Activated CD4-positive, alpha-beta T cell treated with anti-CD3 and anti-CD28 coated beads, Interleukin-2, amount 10 ng/mL, durations not matched to agents 24 days and 14 days (primary cell): ENCODE measurements around the gene LRRC75A. TPM values are rescaled to one million over a fixed set of nuclear protein-coding genes. Genes with fewer than 3 reads are reported as not detected.
"Not testable (repeated sequence)": the region's sequence is repeated elsewhere in the genome, so short reads cannot be mapped to it uniquely, and the experiment has no call there.

Experiments used
- DNase-seq: peaks from one replicate; pipeline ENCODE4 v3.0.0; 2022
- H3K27ac Mint-ChIP-seq: one replicate; pipeline ENCODE4 v1.8.0; 2022; ENCODE audit warnings: mild to moderate bottlenecking, mixed read lengths
- H3K27me3 Mint-ChIP-seq: one replicate; pipeline ENCODE4 v1.8.0; 2022; ENCODE audit warnings: mixed read lengths
- H3K36me3 Mint-ChIP-seq: one replicate; pipeline ENCODE4 v1.8.0; 2022; ENCODE audit warnings: low read depth, mild to moderate bottlenecking, mixed read lengths
- H3K4me1 Mint-ChIP-seq: one replicate; pipeline ENCODE4 v1.8.0; 2021; ENCODE audit warnings: mixed read lengths
- H3K4me3 Mint-ChIP-seq: one replicate; pipeline ENCODE4 v1.8.0; 2022; ENCODE audit warnings: mild to moderate bottlenecking, moderate library complexity, mixed read lengths
- H3K9me3 Mint-ChIP-seq: one replicate; pipeline ENCODE4 v1.8.0; 2021; ENCODE audit warnings: mixed read lengths
- intact Hi-C: fragments of 100-400 bp; cut with micrococcal nuclease; formaldehyde crosslinking; loops from one replicate; pipeline ENCODE4 v1.15.1; 2023
- total RNA-seq: library from RNA; stranded (reverse); gene quantifications from 2 replicates; pipeline ENCODE4 v1.2.3, GENCODE V29; 2022

LRRC75A gene
- total RNA-seq, 1 donor from 2014 or later = 1.3 TPM

- H3K27ac Mint-ChIP-seq, DNase-seq, H3K4me3 Mint-ChIP-seq, H3K4me1 Mint-ChIP-seq, H3K36me3 Mint-ChIP-seq, intact Hi-C loops, H3K27me3 Mint-ChIP-seq, H3K9me3 Mint-ChIP-seq: not testable (repeated sequence)
Observed at GRCh38 chr17:16395887-16396286, 96.1 kb downstream of the LRRC75A start.

GRCh38 chr17:16392491-16392890 is 99.5 kb downstream of the LRRC75A start:
- intact Hi-C loops, H3K27me3 Mint-ChIP-seq, H3K27ac Mint-ChIP-seq, H3K4me3 Mint-ChIP-seq, H3K9me3 Mint-ChIP-seq, DNase-seq, H3K4me1 Mint-ChIP-seq, H3K36me3 Mint-ChIP-seq: not testable (repeated sequence)

Other genes with a start within 250 kb of the LRRC75A start
- 52.8 and 53.0 TPM in 2 replicates for gene CENPV, start 138.7 kb downstream of the LRRC75A start, total RNA-seq
- gene UBB, start 111.1 kb downstream of the LRRC75A start, total RNA-seq = 1,973 and 2,004 TPM in 2 replicates
- gene TRPV2, start 76.6 kb downstream of the LRRC75A start, total RNA-seq = 29.6 and 38.7 TPM in 2 replicates
- gene ZNF287, start 77.0 kb upstream of the LRRC75A start, total RNA-seq = 5.2 and 6.3 TPM in 2 replicates
- gene ZNF624, start 161.7 kb upstream of the LRRC75A start, total RNA-seq = 2.9 and 3.4 TPM in 2 replicates
- gene CCDC144A, start 198.0 kb upstream of the LRRC75A start, total RNA-seq = 2.4 and 2.9 TPM in 2 replicates